Stimulated activated CD8-positive, alpha-beta memory T cell treated with anti-CD3 and anti-CD28 coated beads, Interleukin-4, amount 100 ng/mL, for 1 hour (primary cell): ENCODE results near the gene XPR1.
"Not testable (repeated sequence)": the region's sequence is repeated elsewhere in the genome, so short reads cannot be mapped to it uniquely, and the experiment has no call there.

Experiments used
- DNase-seq, 2 donors: peaks; one replicate each; pipeline ENCODE4 v3.0.0-alpha.2; 2020; ENCODE audit warnings: low read depth in 2 of 2, low spot score in 1 of 2

XPR1 gene

DNA sequence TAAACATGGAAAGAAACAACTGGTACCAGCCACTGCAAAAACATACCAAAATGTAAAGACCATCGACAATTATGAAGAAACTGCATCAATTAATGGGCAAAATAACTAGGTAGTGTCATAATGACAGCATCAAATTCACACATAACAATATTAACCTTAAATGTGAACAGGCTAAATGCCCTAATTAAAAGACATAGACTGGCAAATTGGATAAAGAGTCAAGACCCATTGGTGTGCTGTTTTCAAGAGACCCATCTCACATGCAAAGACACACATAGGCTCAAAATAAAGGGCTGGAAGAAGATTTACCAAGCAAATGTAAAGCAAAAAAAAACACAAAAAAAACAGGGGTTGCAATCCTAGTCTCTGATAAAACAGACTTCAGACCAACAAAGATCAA lies 201.4 kb downstream of the XPR1 start:
- DNase-seq = not testable (repeated sequence)

- DNase-seq = no peak
Measured at GRCh38 chr1:180836449-180836848, 204.6 kb downstream of the XPR1 start.

DNA sequence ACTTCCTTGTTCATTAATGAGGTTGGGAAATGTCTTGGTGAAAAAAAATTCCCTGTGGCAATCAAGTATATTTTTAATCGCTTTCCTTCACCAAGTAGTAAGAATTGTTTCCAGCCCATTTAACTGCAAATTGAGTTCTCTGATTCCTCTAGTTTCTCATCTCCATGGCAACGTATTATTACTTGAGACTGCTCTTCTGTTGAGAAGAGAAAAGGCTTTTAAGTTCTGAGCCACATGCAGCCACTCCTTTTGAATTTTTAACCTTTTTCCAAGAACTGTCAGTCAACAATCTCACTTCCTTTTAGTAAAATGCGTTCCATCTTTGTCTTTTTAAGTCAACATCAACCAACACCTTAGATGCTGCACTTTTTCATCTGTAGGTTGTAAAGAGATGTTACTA lies 205.2 kb downstream of the XPR1 start:
- no peak for DNase-seq

- no peak for DNase-seq
Measured at GRCh38 chr1:180838535-180838934, 206.7 kb downstream of the XPR1 start.

DNA sequence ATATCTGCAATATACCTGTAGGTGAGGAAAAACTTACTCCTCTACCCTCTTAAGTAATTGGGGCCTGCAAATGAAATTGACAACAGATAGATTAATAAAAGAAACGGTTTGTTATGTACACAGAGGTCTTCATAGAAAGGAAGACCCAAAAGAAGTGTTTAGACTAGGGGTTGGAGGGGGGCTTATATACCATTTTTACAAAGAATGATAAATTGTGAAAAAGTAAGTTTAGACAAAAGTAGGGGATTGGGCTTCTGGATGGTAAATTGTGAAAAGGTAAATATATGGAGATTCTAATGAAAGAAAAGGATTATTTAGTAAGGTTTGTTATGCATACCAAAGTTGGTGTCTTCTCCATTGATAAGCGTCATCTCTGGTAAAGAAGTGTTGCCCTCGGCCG lies 207.7 kb downstream of the XPR1 start:
- DNase-seq = no peak

DNA sequence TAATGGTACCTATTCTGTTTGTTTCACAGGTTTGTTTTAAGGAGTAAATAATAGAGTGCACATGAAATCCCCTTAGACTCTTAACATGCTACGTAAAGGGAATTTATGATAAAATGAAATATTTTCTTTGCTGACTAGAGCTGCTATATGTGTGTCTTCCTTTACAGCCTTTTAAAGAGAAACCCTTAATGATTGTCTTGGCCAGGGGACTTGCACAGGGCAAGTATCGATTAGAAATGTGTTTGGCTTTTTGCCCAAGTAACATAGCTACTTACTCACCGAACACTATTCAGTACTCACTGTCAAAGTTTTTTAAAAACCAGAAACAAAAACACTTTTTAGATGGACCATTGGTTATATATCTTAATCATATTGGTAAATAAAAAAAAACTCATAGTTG lies 209.6 kb downstream of the XPR1 start:
- no peak for DNase-seq

GRCh38 chr1:180842052-180842451 lies 210.2 kb downstream of the XPR1 start:
- DNase-seq = no peak

- no peak for DNase-seq
Measured at GRCh38 chr1:180842491-180843275, 210.9 kb downstream of the XPR1 start.

DNA sequence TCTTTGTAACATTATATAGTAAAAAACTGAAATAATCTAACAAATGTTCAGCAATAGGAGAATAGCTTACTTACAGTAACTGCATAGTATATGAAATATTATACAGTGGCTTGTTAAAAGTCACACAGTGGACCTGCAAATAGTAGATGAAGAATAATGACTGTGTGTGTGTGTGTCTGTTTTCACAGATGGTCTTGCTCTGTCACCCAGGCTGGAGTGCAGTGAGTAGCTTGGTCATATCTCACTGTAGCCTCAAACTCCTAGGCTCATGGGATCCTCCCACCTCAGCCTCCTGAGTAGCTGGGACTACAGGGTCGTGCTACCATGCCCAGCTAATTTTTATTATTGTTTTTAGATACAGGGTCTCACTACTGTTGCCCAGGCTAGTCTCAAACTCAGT lies 213.5 kb downstream of the XPR1 start:
- no peak for DNase-seq

- DNase-seq = no peak
Measured at GRCh38 chr1:180848191-180848590, 216.4 kb downstream of the XPR1 start.

DNA sequence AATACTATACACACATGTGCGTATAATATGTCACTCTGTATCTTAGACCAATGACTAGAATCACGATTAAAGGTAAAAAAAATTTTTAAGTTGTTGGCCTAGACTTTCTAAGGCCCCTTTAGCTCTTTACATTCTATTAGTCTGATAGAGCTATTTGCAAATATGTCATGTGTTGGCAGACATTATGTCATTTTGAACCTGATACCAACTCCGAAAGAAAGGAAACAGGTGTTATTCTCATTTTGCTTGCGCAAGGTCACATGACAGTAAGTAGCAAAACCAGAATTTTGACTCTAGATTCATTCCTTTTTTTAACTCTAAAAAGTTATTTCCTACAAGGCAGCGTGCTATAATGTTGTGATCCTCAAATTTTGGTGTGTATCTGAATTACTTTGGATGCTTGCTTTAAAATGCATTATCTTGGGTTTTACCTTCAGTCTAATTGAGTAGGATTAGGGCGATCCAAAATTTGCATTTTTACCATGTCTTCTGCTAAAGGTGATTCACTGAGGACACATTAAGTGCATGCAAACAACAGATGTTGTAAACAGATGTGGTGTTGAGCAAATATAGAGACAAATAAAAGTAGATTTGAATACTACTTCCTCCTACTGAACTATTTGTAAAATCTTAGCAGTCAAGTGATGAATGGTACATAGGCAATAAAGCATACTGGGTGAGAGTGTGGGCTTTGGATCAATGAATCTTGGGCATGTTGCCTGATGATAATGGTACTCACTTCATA lies 217.4 kb downstream of the XPR1 start:
- no peak for DNase-seq

GRCh38 chr1:180851995-180852887 lies 220.4 kb downstream of the XPR1 start:
- DNase-seq = no peak

GRCh38 chr1:180854001-180854400 lies 222.2 kb downstream of the XPR1 start:
- no peak for DNase-seq

DNA sequence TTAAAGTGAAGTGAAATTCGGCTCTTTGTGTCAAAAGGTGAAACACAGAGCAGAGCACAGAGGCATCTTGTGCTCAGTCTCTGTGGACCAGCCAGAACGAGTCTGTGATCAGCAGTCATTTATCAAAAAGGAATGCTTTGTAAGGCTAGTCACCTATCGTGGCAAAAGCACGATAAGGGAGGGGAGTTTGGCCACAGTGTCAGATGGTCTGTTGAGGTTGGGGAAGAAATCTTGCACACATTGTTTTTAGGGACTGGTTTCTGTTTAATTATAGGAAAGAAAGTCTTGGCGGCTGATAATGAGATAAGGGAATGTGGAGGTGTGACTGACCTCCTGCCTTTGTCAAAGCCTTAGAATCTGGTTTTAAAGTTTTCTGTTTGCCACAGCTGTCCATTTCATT lies 222.6 kb downstream of the XPR1 start:
- DNase-seq = no peak

GRCh38 chr1:180857947-180858725 lies 226.3 kb downstream of the XPR1 start:
- DNase-seq = not testable (repeated sequence)

DNA sequence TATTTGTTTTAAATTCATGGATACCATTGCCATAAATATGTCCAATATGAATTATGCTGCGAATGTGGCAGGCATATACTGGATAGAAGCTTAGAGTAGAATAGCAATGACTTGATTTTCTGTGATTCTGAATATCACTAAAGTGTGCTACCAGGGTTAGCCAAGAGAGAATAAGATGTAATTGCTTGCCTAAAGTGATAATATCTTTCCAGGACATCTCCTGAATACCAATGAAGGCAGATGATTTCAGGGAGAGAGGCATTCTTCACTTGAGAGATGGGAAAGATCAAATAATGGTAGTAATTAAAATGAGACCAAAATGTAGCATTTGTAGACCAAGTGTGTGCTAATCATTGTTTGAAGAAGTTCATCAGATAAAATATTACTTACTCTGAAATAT lies 227.5 kb downstream of the XPR1 start:
- DNase-seq = no peak

DNA sequence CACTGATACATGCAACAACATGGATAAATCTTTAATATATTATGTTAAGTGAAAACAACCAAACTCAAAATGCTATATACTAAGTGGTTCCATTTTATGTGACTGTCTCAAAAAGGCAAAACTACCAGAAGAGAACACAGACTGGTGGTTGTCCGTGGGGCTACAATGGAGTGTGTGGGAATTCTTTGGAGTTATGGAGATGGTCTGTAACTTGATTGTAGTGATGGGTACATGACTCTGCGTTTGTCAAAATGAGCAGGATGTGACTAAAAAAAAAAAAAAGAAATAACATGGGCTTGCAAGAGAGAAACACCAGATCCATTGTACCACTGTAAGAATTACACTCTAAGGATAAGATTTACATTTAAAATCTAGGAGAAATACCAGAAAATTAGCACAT lies 228.7 kb downstream of the XPR1 start:
- no peak for DNase-seq

DNA sequence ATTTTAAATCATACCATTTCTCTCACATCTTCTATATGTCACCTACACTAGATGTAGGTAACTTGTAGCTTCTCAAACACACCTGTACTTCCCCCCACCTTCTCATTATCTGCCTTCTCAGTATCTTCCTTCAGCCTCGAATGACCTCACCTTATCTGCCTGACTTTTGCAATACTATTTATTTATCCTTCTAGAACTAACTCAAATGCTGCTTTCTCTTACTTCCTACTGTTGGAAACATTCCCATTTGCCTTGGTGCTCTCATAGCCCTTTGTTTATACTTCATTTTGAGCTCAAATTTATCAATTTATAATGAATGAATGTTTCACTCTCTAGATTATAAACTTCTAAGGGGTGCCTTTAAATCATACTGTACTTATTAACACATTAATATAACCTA lies 230.5 kb downstream of the XPR1 start:
- no peak for DNase-seq

DNA sequence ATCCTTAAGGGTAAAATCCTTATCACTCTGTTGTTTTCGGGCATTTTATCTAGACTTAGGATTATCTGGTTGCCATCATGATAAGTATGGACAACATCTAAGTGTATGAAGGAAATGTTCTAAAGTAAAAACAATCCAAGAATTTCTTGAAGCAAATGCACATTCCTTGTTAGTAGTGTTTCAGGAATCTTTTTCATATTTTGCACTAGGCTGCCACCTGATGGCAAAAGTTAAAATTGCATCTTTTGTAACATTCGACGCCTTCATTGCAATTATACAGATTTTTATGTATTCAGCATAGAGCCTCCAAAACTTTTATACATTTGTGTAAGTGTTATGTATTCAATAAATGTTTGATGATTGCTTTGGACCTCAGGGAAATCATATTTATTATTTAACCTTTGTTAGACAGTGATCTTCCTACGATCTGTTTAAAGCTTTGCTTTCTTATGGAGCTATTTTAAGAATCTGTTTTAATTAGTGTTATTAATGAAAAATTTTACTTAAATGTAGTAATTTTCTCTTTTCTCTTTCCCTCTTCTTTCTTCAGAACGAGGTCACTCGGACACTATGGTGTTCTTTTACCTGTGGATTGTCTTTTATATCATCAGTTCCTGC lies 231.4 kb downstream of the XPR1 start:
- no peak for DNase-seq

DNA sequence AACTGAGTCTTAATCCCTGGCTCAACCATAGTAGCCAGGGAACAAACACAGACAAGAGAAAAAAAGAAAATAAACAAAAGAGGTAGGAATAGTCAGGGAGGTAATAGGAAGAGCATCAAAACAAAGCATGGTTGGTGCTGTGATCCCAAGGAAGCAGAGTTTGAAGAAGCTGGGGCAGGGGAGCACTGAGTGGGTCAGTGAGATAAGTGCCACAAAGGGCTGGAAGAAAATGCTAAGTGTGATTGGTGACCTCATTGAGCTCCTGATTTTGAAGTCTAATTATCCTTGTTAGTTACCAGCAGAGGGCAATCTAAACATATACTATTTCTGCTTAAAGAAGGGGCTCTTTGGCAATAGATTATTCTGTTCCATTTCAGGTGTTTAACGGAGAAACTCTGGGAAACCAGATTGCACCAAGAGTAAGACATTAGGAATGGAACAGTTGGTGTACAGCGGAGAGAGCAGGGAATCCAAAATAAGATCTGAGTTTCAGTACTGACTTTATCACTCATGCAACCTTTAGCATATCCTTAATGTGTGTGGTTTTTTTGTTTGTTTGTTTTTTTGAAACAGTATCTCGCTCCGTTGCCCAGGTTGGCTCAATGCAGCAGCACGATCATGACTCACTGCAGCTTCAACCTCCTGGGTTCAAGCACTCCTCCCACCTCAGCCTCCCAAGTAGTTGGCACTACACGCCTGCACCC lies 250.1 kb downstream of the XPR1 start:
- DNase-seq = no peak
